T-helper 1 cell (primary cell): ENCODE data around the gene TAF10.
A peak's percentile ranks its signal among the peaks of the same experiment; 100 is the strongest.

Experiments
- DNase-seq, 5 donors: peaks; one replicate each; pipeline ENCODE4 v3.0.0-alpha.2; 2012 to 2020

Gene TAF10

GRCh38 chr11:6623391-6624363, 11.7 kb upstream of the TAF10 start:
- no peak for DNase-seq

GRCh38 chr11:6622261-6623171, 10.5 kb upstream of the TAF10 start:
- DNase-seq, result no peak

- DNase-seq, result no peak
These were observed 9.7 kb upstream of the TAF10 start for GRCh38 chr11:6621711-6622211.

GRCh38 chr11:6620636-6621035, 8.6 kb upstream of the TAF10 start:
- no peak for DNase-seq

GRCh38 chr11:6619004-6619745, 7.2 kb upstream of the TAF10 start, which contains the start of gene TPP1:
Gene TPP1 (minus strand): TSS chr11:6619422. CDS start chr11:6619400, 22 bp downstream.
- DNase-seq, result peak; percentile 77 to 89 (median 86)

- peak; percentile 42 to 72 (median 60) for DNase-seq
These were observed 6.3 kb upstream of the TAF10 start for GRCh38 chr11:6618117-6619003.

GRCh38 chr11:6617315-6617781, 5.3 kb upstream of the TAF10 start:
- no peak for DNase-seq

- no peak for DNase-seq
These were observed 4.7 kb upstream of the TAF10 start for GRCh38 chr11:6616596-6617250.

- DNase-seq, result no peak
These were observed 4.0 kb upstream of the TAF10 start for GRCh38 chr11:6615882-6616585.

GRCh38 chr11:6615046-6615445, 3.0 kb upstream of the TAF10 start:
- DNase-seq, result no peak

- no peak for DNase-seq
These were observed 2.4 kb upstream of the TAF10 start for GRCh38 chr11:6614446-6614845.

GRCh38 chr11:6613496-6613895, 1.5 kb upstream of the TAF10 start:
- no peak for DNase-seq

- DNase-seq, result peak in 1 of 5 donors; percentile 36
These were observed 128 bp downstream of the TAF10 start for GRCh38 chr11:6611963-6612212.

- peak in 1 of 5 donors; percentile 22 for DNase-seq
These were observed 689 bp downstream of the TAF10 start for GRCh38 chr11:6611092-6611962.

GRCh38 chr11:6610591-6610990, 1.4 kb downstream of the TAF10 start:
- no peak for DNase-seq

- DNase-seq, result no peak
These were observed 2.5 kb downstream of the TAF10 start for GRCh38 chr11:6609502-6610015.

- no peak for DNase-seq
These were observed 3.1 kb downstream of the TAF10 start for GRCh38 chr11:6608726-6609501.

- DNase-seq, result no peak
These were observed 4.0 kb downstream of the TAF10 start for GRCh38 chr11:6608011-6608410.
